Measurements from ENCODE around the gene SMYD3.
A peak's percentile ranks its signal among the peaks of the same experiment; 100 is the strongest.

The SMYD3 gene

DNA sequence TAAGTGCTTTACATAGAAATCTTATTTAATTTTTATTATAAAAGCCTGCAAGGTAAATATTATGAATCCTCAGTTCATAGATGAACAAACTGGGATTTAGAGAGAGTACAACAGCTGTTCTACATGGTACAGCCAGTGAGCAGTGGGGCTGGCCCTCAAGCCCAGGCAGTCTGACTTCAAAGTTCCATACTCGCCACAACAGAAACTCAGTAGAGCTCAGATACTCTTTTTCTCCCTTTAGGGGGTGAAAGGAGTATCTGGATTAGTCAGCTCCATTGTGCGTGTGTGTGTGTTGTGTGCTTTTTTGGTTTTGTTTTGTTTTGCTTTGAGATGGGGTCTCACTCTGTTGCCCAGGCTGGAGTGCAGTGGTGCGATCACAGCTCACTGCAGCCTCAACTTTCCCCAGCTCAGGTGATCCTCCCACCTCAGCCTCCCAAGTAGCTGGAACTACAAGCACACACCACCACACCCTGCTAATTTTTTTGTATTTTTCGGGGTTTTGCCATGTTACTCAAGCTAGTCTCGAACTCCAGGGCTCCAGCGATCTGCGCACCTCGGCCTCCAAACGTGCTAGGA is 378.5 kb downstream of the SMYD3 start:
- no peak for FAIRE-seq
- no peak for DNase-seq (ENCODE audit: insufficient read length, low spot score)

DNA sequence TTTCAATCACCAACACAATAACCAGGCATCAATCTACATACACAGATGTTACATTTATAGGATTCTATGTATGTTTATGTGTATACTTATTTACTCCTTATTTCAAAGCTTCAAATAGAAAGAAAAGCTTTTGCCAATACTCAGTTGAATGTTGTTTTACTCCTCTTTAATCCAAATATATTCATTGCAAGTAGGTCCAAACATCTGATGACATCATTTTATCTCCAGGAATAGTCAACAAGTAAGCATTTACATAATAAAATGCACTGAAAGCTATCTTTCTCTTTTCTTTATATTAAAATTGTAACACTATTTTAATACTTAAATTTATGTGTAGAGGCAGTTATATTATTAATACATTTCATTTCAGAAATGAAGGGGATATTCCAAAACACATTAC is 380.5 kb downstream of the SMYD3 start:
- no peak for FAIRE-seq
- no peak for DNase-seq (ENCODE audit: insufficient read length, low spot score)

DNA sequence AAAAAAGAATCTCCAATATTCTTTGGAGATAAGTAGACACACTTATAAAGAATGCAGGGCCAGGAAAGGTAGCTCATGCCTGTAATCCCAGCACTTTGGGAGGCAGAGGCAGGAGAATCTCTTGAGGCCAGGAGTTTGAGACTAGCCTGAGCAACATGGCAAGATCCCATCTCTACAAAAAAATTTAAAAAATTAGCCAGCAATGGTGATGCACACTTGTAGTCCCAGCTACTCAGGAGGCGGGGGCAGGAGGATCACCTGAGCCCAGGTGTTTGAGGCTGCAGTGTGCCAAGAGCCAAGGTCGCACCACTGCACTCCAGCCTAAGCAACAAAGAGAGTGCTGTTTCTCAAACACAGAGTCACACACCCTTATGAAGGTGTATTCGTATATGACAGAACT is 385.0 kb downstream of the SMYD3 start:
- no peak for DNase-seq (ENCODE audit: insufficient read length, low spot score)
- no peak for FAIRE-seq

DNA sequence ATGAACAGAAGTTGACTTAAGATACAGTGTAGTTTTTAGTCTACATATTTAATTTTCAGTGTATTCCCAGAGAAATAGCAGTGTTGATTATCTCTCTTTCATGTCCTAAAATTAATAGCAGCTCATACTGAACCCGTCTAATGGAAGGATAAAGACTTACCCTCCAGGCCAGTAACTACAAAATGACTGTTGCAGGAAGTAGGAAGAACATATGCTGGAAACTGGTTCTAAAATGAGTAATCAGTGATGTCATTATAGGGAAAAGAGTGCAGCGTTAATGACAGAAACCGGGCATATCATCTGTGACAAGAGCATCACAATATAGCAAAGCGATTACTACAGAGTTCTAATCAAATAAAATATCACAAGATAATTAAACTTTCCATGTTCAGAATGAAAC is 385.5 kb downstream of the SMYD3 start:
- DNase-seq (ENCODE audit: insufficient read length, low spot score) = no peak
- no peak for FAIRE-seq

DNA sequence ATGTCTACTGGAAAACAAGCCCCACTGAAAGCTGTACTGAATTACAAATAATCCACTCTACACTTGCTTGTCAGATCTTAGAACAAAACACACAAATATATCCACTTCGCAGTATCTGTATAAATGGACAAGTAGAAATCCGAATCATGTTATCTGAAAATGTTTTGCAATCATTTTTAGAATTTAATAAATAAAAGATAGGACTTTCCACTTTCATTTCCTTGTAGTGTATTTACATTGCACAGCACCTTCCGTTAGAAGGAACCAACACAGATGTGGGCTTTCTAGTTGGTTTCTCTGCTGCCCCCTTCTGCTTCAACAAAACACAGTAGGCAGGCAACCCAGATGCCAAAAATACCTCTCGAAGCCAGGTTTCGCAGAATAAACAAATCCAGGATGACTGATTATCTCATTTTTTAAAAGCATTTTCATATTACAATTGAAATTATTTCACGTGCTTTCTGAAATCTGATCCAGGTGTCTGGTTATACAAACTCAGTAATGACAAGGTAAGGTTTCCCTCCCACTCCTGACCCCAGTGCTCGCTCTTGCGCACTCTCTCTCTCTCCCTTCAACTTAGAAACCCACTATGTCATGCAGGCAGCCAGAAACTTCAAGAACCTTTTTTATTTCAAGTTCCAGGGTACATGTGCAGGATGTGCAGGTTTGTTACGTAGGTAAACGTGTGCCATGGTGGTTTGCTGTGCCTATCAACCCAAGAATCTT is 389.9 kb downstream of the SMYD3 start:
- DNase-seq (ENCODE audit: insufficient read length, low spot score) (peak; percentile 14), FAIRE-seq (peak; percentile 73)

DNA sequence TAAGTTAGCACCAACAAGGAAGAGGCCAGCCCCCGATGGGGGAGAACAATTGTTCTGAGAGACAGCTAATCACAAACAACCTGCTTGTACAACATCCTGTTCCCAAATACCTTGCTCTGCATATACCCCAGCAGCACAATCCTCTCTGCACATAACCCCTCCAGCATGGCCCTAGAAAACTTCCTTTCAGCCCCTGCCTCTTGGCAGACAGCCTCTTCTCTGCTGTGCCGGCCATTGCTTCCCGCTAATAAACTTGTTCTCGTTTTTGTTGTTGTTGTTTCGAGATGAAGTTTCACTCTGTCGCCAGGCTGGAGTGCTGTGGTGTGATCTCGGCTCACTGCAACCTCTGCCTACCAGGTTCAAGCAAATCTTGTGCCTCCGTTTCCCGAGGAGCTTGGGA is 392.7 kb downstream of the SMYD3 start:
- DNase-seq (ENCODE audit: insufficient read length, low spot score) (no peak), FAIRE-seq (no peak)

DNA sequence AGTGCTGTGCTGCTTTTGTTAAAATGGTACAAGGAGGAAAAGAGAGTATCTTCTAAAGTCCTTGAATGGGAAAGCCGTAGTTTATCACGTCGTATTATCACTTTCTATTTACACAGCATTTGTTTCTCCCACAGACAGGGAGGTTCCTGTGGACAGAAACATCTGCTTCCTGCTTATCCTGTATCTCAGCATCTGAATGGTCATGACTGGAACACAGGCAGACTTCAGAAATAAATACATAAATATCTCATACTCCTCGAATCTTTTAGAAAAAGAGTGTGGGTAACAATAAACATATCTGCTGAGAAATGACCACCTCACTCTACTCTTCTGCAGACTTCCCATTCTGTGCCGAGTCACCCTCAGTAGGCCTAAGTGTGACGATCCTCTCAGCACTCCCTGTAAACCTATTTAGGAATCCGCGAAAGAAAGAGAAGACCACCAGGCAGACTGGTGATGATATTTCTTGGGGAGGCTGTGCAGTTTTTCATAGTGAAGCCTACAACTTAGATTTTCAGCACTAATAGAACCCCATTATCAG is 393.5 kb downstream of the SMYD3 start:
- no peak for FAIRE-seq

DNA sequence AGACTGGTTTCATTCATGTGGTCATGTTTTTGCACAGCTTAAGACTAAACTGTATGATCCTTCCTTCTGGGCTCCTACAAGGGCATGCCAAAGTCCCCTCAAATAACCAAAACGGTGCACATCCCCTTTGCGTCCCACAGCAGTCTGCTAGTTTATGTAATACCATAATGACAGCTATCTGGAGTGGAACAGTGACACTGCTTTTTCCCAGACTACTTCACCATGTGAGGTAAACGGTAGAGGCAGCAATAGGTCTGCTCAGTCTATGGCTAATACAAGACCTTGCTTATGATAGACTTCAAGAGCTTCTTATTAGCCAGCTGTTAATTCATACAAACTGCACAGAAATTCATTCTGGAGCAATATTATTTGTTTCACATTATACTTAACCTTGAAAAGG is 395.5 kb downstream of the SMYD3 start:
- DNase-seq (ENCODE audit: insufficient read length, low spot score) (no peak), FAIRE-seq (no peak)

More for the DNA sequence above, 393.5 kb downstream of the SMYD3 start:
- no peak for DNase-seq (ENCODE audit: insufficient read length, low spot score)

DNA sequence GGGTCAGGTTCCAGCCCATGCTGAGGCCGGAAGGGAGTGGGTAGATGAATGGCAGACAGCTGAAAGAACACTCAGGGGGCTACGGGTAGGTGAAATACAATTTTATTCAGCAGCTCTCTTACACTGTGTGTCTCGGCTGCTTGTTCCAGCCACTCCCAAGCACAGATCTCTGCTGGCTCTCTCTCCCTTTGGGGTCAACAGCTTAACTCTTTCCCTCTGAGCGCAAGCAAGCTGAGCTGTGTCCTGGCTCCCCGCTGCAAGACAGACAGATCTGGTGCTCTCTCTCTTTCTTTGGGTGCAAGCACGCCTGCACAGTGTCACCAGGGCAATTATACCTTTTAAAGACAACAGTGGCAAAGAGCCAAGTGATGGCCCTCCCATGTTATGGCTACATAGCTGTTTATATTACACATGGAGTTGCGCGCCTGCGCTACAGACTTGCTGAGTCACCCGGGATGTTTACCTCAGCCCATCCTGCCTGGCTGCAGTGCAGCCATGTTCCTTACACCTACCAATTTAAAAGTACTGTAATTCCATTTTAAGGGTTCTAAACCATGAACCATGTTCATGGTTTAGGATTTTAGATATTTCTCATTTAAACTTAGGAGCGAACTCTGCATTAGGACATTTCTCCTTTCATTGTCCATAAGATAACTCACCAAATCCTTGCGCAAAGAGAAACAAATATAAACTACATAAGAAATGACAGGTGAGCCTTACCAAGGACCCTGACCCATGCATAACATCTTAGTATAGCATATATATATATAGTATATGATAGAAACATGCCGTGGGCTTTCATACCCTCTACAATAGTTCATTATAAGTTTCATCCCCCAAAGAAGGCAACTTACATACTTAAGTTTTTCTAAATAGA is 396.5 kb downstream of the SMYD3 start:
- FAIRE-seq (no peak), DNase-seq (ENCODE audit: insufficient read length, low spot score) (no peak)

DNA sequence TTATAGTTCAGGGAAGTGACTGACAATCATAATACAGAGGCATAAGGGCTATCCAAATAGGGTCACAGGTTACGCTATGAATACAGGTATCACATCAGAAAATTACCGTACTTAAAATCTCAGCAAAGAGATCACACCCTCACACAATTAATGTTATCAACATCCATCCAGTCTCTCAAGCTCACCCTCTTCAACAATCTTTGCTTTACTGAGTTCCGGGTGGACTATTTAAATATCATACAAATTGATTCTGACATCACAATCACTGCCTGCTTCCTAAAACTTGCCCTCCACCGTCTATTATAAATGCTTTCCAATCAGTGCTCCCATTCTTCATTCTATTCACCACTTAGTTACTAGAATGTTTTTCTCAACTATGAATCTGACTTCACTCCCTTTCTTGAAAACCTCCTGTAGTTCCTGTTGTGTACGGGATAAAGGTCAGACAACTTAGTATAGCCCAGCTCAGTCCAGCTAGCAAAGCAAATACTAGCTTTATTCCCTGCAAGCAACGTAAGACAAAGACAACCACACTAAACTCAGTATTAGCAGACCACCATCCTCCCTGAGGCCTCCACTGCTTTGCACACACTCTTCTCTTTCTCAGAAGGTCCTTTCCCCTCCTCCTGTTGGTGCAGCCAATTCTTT is 398.7 kb downstream of the SMYD3 start:
- FAIRE-seq (no peak), DNase-seq (ENCODE audit: insufficient read length, low spot score) (no peak)

DNA sequence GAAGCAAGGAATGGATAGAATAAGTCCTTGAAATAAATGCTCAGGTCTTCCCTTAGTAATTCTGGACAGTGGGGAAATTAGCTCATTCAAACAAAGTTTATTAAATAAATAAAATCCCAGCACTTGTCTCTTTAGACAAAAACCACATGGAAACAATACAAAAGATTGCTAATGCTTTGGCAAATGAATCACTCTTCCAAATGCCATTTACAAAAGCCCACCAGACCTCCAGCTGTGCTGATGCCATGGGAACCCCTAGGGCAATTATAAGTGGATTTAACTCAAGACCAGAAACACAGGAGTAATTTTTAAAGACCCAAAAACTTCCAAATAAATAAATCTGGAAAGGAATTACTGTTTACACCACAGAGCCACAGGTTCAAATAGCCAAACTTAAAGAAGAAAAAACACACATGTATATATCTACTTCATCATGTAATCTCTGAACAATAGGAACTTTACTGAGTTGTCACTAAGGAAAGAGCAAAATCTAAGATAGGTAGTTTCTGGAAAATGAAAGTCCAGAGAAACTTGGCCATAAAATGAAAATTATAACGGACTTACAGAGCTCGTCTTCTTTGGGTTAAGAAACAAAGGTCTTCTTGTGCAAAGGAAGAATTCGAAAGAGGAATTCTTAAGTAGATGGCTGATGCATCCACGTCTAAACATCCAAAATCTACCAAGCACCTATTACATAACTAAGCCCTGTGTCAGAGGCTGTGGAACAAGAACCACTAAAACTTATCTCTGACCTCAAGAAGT is 399.4 kb downstream of the SMYD3 start:
- FAIRE-seq (no peak), DNase-seq (ENCODE audit: insufficient read length, low spot score) (no peak)

DNA sequence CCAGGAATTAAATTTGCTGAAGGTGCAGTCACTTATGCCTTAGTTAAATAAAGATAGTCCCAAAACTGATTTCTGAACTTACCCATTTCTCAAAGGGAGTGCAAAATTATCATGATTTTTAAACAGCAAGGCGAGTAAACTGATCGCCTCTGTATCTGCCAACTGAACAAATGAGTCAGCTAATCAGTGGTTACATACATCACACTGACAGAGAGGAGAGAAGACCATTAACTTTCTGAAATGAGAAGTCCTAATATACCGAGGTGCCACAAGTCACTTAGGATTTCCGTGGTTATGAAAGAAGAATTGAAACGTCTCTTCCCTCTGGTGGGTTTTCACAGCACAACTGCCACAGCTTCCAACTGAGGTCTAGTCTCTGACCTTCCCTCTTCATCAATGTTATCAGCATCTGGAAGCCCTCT is 400.7 kb downstream of the SMYD3 start:
- FAIRE-seq (peak; percentile 21), DNase-seq (ENCODE audit: insufficient read length, low spot score) (no peak)

DNA sequence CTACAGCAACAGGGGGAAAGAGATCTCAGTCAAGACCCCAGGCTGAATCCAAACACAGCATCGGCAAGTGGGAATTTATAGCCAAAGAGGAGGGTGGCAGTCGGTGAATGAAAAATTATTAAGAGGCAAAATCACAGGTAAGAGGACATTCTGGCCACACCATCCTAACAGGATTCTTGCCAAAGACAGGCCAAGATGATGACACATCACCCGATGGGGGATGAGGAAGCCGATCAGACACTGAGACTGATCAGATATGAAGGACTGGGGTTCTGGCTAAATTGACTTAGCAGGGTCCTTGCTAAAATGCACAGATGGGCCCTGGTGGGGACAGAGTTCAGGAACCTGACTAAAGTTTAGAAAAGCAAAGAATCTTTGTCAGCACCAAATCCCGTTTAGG is 402.2 kb downstream of the SMYD3 start:
- DNase-seq (ENCODE audit: insufficient read length, low spot score) = no peak
- FAIRE-seq = no peak

DNA sequence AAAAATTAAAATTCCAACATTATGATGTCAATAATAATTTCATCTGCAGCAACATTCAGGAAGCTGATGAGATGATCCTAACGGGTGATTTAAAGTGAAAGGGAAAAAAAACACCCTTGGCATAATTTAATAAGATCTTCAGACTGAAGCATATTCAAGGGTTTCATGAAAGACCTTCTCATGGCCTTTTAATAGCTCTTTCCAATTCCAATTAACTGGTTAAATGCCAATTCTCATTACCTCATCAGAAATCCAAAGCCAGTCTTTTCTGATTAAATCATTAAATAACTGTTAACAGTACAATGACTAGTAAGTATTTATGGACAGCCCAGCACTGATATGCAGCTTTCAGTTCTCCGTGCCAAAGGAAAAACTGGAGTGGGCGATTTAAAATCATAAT is 407.5 kb downstream of the SMYD3 start:
- no peak for DNase-seq (ENCODE audit: insufficient read length, low spot score)
- no peak for FAIRE-seq

DNA sequence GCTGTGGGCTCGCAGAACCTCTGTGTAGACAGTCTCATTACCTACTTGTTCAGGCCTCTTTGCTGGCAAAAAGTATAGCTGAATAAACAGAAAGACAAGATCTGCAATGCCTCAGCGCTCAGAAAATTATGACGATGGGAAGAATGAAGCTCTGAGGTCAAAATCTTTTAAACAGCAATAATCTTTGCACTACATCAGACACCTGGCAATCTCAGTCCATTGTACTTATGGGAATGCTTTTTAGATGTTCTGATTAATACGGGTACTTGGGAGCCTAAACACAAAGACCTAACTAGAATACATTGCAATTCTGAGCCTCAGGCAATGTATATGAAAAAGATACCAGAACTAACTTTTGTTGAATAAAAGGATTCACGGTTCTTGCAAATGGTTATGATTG is 410.7 kb downstream of the SMYD3 start:
- no peak for DNase-seq (ENCODE audit: insufficient read length, low spot score)
- FAIRE-seq = no peak

DNA sequence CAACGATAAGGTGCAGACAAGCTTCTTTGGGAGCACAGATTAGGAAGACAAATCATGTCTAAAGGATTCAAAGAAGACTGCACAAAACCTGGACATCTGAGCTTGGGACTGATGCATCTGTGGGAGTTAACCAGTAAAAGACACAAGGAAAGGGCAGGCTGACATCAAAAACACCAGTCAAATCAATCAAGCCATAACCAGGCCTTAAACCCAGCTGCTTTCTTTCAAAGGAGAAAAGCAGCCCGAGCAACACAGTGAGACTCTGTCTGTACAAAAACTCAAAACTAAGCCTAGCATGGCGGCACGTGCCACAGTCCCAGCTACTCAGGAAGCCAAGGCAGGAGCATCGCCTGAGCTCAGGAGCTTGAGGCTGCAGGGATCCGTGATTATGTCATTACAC is 411.6 kb downstream of the SMYD3 start:
- no peak for DNase-seq (ENCODE audit: insufficient read length, low spot score)
- FAIRE-seq = no peak

DNA sequence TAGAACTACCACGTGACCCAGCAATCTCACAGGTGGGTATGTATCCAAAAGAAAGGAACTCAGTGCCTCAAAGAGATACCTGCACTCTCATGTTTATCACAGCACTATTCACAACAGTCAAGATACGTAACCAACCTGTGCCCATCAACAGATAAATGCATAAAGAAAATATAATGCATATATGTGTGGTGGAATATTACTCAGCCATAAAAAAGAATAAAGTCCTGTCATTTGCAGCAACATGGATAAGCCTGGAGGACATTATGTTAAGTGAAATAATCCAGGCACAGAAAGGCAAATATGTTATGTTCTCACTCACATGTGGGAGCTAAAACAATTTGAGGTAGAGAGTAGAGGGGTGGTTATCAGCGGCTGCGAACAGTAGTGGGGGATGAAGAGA is 413.8 kb downstream of the SMYD3 start:
- FAIRE-seq = no peak
- no peak for DNase-seq (ENCODE audit: insufficient read length, low spot score)

DNA sequence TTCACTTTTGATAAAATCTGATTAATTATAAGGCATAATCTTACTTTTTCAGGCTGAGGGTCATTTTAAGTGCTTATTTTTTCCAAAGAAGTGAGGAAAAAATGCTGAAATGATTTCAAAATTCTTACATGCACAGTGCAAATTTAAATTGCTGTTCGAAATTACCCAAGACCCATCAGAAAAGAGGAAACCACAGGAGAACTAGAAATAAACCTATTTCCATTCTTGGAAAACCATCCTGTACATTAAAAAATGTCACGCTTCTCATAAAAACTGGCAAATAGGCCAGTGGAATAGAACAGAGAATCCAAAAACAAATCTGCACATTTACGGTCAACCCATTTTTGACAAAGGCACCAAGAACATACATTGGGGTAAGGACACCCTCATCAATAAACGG is 414.9 kb downstream of the SMYD3 start:
- FAIRE-seq (no peak), DNase-seq (ENCODE audit: insufficient read length, low spot score) (no peak)

DNA sequence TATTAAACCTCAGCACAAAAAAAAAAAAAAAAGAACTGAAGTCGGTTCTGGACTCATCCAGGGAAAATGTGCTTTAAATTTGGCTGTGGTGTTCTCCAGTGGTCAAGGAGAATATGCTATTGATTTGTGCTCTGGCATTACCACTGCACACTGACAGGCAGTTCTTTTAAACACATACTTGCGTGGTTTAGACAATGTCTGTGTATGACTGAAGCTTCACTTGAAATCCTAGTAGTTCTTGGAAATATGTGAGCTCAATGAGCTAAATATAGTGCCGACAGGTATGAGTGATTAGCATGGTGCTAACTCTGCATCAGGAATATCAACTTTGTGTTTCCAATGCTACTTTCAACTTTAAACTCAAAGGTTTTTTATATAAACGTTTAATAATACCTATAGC is 415.6 kb downstream of the SMYD3 start:
- DNase-seq (ENCODE audit: insufficient read length, low spot score) (no peak), FAIRE-seq (no peak)

DNA sequence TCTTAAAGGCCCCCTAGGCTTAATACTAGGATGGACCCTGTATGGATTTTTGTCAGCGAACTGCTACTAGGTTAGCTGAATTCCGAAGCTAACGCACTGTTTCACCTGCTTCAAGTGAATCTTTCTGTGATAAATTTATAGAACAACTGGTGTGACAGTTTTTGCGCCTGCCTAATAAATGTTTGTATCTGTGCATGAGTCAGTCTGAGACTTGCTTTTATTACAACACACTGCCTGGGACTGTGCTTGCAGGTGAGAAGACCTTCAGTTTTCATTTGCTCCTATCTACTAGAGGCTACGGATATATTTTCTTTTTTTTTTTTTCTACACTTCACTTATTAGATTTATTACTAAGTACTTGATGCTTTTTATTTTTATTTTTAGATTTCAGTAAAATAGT is 420.9 kb downstream of the SMYD3 start:
- FAIRE-seq (no peak), DNase-seq (ENCODE audit: insufficient read length, low spot score) (no peak)

Data from GM19239 (cell line).